Upper lobe of left lung (tissue), 4 donors: ENCODE results near the gene CYBA.

Experiments
- POLR2A ChIP-seq, 4 donors: fragments of 450-650 bp; IDR thresholded peaks; one replicate each; pipeline ENCODE4 v1.5.1; 2016 to 2017; ENCODE audit warnings: antibody characterized with exemption in 4 of 4, mild to moderate bottlenecking in 2 of 4
- TF ChIP-seq, protein P1 (sequence below), 6 experiments: fragments of 450-650 bp in 4 of 6; fragments of 200-600 bp in 2 of 6; sonication (generic) in 2 of 6; IDR thresholded peaks; one replicate each; pipeline ENCODE4 v1.5.1; 2016 to 2019; ENCODE audit warnings: antibody characterized with exemption in 6 of 6

DNA sequence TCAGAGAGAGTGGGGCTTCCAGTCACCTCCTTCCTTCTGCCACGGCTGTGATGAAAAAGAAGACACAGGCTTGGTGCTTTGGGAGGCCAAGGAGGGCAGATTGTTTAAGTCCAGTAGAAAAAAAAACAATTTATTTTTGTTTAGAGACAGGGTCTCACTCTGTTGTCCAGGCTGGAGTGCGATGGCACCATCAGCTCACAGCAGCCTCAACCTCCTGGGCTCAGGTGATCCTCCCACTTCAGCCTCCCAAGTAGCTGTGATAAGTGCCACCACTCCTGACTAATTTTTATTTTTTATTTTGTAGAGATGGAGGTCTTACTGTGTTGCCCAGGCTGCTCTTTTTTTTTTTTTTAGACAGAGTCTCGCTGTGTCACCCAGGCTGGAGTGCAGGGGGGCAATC lies 14.7 kb upstream of the CYBA start:
- TF ChIP-seq, protein P1, sequence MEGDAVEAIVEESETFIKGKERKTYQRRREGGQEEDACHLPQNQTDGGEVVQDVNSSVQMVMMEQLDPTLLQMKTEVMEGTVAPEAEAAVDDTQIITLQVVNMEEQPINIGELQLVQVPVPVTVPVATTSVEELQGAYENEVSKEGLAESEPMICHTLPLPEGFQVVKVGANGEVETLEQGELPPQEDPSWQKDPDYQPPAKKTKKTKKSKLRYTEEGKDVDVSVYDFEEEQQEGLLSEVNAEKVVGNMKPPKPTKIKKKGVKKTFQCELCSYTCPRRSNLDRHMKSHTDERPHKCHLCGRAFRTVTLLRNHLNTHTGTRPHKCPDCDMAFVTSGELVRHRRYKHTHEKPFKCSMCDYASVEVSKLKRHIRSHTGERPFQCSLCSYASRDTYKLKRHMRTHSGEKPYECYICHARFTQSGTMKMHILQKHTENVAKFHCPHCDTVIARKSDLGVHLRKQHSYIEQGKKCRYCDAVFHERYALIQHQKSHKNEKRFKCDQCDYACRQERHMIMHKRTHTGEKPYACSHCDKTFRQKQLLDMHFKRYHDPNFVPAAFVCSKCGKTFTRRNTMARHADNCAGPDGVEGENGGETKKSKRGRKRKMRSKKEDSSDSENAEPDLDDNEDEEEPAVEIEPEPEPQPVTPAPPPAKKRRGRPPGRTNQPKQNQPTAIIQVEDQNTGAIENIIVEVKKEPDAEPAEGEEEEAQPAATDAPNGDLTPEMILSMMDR (IDR thresholded peaks at IDR 0.05), result no peak
- TF ChIP-seq POLR2A (IDR thresholded peaks at IDR 0.05), result no peak
